Stimulated activated CD4-positive, alpha-beta T cell treated with anti-CD3 and anti-CD28 coated beads, Interleukin-15, amount 100 ng/mL, for 24 hours (primary cell): ENCODE data around the gene TPSD1.
"Not testable (repeated sequence)": the region's sequence is repeated elsewhere in the genome, so short reads cannot be mapped to it uniquely, and the experiment has no call there.

Source experiments
- DNase-seq: peaks from one replicate; pipeline ENCODE4 v3.0.0-alpha.2; 2020

Gene TPSD1

DNA sequence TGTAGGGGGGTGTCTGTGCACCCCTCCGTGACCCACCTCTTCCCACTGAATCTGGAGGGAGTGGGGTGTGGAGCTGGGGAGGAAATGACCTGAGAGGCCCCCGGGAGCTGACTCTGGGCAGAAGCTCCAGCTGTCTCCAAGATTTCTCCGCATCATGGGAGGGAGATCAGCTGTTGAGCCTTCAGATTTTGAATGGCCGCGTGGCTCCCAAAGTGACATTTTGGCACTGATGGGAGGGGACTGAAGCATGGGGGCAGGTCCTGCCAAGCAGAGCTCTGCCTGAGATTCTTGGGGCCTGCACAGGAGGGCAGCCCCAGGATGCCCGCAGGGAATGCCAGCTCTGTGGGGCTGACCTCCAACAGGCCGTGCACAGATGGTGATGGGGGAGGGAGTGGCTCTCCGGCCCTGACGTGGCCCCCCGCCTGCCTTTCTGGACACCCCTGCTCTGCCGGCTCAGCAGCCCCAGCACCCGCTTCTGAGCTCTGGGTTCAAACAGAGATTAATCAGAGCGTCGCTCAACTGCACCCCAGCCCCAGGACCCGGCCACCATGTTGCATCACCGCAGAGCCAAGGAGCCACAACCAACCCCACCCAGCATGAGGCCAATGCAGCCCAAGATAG, 28.2 kb downstream of the TPSD1 start:
- no peak for DNase-seq

DNA sequence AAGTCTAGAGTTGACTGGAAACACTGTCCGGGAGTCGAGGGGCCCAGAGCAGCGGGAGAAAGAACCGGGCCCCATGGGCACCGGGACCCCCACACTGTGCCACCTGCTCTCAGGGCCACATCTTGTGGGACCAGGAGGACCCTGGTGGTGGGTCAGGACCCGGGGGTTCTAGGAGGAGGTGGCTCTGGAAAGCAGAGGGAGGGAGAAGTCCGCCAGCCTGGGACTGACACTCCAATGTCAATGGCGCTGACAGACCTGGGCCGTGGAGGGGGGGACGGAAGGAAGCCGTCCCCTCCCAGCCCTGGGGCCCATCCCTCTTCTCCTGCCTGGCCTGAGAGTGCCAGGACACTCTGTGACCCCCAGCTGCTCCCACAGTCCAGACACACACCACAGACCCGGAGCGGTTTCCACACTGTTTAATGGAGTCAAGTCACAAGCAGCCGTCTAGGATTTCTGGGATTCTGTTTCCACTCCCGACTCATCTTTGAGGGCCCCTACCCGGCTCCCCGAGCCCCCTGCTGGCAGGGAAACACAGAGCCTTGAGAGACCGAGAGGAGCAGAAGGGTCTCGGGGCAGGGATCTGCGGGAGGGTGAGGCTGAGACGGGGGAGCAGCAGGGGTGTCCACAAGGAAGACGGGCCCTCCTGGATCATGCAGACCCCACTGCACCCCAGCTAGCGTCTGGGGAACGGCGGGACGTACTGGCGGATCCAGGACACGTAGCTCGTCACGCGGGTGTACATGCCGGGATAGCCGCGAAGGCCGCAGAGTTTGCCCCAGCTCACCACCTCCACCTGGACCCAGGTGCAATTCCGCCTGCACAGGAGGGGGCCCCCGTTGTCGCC, 30.0 kb downstream of the TPSD1 start:
- no peak for DNase-seq

DNA sequence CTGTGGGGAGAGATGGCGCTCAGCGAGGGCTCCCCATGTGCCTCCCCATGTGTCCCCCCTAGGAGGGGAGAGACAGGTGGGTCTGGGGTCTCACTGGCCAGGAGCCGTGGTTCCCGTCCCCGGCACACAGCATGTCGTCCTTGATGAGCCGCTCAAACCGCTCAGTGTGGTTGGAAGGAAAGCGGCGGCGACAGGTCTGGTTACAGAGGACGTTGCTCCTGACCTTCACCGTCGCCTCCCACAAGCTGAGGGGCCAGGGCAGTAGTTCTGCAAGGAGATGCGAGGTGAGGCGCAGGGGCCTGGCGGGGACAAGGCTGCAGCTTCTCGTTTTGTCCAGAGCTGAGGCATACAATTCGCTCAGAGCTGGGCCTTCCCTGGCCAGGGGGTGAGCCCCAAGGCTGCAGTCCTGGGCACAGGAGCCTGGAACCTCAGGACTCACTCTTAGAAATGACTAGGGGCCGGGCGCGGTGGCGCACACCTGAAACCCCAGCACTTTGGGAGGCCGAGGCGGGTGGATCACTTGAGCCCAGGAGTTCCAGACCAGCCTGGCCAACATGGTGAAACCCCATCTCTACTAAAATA, 30.7 kb downstream of the TPSD1 start:
- no peak for DNase-seq

DNA sequence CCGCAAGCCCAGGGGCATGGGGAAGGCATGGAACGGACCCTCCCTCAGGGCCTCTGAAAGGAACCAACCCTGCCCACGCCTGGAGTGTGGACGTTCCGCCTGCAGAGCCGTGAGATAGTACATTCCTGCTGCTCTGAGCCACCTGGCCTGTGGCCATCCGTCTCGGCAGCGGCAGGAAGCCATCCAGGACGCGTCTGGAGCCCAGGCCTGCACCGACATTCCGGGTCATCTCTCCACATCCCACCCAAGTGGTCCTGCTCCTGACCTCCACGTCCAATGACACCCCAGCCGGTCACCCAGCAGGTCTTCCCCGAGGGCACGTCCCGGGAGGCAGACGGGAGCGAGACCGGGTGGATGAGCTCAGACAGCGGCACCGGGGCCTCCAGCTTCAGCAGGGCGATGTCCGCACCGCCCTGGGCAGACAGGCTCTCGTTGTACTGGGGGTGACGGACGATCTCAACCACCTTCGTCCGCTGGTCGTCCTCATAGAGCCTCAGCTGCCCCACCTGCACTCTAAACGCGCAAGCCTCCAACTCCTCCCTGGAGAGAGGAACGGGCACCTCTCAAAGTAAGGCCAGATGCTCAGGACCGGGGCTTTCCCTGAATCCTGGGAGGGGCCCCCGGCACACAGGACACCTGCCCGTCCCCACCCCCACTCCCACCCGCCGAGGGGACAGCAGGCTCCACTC, 32.3 kb downstream of the TPSD1 start:
- no peak for DNase-seq

DNA sequence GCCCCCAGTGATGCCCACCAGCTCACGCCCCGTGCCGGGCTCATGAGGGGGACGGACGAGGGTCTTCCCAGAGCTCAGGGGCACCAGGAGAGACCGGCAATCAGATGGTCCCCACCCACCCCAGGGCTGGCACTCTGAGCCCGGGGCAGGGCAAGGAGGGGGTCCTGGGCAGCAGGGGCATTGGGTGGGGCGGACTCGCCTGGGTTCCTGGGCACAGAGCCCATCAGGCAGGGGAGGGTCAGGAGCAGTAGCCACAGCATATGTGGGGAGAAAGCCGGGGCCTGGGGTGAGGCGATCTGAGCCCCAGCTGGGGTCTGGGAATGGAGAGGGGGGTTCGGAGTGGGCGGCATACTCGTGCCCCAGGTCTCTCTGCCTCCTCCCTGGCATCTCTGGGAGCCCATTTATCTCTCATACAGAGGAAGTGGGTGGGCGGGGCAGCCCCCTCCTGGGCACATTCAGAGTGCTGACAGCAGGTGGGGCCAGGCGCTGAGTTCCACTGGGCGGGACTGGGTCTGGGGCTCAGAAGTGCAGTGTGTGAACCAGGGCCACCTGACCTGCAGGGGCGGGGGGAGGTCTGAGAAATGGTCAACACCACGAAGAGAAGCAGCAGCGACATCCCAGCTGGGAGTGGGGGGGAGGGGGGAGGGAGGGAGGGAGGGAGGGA, 33.1 kb downstream of the TPSD1 start:
- DNase-seq: peak; percentile 27

DNA sequence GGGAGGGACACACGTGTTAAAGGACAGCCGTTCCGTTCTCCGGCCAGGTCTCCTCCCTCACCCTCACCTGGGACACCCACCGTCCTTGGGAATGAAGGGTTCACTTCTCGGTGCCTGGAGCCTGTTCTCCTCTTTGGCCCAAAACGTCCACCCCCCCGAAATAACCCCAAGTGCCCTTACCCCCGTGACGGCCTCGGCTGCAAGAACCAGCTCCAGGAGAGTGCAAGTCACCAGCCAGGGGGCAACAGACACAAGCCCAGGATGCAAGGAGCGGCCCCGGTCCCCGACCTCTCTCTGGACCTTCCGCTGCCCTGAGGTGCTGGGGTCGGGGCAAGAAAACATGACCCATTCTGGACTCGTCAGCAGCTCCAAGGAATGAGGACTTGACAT, 33.6 kb downstream of the TPSD1 start:
- no peak for DNase-seq

DNA sequence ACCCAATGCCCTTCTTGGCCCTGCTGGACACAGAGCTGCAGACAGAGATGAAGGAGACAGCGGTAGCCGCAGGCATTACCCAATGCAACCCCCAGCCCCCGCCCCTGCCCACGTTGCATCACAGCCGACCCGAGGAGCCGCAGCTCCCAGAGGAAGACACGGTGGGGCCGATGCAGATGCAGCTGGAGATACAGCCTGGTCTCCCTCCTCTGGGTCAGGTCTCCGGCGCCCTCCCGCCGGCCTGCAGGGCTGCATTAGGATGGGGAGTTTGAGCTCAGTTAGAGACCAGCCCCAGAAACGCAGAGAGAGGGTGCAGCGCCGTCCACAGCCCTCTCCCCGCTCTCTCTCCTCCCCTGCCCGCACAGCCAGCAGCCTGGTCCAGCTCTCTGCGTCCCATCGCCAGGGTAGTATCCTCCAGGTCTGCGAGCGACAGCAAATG, 34.2 kb downstream of the TPSD1 start:
- DNase-seq: no peak

DNA sequence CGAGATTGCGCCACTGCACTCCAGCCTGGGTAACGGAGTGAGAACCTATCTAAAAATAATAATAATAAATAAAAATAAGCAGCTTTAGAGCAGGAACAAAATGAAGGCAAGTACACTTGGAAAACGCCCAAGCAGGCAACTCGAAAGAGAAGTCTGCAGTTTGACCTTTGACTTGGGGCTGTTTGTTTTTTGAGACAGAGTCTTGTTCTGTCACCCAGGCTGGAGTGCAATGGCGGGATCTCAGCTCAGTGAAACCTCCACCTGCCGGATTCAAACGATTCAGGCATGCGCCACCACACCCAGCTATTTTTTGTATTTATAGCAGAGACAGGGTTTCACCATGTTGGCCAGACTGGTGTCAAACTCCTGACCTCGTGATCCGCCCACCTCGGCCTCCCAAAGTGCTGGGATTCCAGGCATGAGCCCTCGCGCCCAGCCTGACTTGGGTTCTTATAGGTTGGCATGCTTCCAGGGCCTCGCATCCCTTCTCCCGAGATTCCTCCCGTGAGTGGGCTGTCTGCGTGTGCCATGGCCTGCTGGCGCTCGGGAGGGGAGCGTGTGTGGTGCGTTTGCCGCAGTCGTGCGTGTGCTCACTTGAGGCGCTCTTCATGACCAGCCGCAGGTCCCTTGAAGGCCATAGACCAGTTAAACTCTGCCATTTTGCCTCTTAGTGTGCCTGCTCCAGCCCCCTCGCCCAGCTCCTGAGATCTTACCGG, 35.1 kb downstream of the TPSD1 start:
- no peak for DNase-seq

DNA sequence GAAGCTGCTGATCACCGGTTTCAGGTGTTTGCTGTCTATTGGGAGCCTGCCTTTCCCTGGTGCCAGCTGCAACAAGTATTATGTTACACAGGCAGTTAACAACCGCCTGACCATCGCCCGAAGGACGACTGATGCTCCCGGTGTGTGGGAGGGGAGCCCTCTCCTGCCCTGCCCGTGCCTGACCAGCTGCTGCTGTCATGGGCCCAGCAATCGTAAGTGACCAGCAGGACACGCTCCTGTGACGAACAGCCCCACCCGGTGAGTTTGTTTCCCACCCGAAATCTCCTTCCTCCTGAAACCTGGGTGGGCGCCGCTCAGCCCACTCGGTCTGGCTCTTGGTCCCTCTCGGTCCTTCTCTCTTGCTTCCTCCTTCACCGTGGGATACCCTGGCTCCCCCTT, 35.7 kb downstream of the TPSD1 start:
- DNase-seq: no peak

DNA sequence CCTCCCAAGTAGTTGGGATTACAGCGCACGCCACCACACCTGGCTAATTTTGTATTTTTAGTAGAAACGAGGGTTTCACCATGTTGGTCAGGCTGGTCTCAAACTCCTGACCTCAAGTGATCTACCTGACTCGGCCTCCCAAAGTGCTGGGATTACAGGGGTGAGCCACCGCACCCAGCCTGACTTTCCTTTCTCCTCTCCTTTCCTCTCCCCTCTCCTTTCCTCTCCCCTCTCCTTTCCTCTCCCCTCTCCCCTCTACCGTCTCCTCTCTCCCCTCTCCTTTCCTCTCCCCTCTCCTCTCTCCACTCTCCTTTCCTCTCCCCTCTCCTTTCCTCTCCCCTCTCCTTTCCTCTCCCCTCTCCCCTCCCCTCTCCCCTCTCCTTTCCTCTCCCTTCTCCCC, 36.3 kb downstream of the TPSD1 start:
- not testable (repeated sequence) for DNase-seq

DNA sequence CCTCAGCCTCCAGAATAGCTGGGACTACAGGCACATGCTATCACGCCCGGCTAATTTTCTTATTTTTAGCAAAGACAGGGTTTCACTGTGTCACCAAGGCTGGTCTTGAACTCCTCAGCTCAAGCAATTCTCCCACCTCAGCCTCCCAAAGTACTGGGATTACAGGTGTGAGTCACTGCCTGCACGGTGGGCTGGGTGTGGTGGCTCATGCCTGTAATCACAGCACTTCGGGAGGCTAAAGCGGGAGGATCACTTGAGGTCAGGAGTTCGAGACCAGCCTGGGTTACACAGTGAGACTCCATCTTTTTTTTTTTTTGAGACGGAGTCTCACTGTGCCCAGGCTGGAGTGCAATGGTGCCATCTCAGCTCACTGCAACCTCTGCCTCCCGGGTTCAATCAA, 36.9 kb downstream of the TPSD1 start:
- DNase-seq: not testable (repeated sequence)

DNA sequence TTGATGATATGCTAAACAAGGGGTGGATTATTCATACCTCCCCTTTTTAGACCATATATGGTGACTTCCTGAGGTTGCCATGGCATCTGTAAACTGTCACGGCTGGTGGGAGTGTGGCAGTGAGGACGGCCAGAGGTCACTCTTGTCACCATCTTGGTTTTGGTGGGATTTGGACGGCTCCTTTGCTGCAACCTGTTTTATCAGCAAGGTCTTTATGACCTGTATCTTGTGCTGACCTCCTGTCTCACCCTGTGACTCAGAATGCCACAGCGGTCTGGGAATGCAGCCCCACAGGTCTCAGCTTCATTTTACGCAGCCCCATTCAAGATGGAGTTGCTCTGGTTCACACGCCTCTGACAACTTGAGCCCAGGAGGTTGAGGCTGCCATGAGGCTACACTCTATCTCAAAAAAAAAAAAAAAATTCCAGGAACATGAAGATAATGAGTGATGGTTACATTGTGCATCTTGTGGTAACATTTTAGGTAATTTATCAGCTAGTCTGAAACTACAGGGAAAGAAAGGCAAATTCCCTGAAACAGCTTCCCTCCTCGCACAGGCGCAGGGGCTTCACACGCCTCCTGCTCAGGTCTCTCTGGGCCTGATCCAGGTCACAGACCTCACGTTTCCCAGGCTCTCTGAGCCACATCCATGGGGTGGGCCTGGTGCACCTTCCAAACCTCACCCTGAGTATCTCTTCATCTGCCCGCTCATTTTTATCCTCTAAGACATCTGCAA, 38.2 kb downstream of the TPSD1 start:
- no peak for DNase-seq

DNA sequence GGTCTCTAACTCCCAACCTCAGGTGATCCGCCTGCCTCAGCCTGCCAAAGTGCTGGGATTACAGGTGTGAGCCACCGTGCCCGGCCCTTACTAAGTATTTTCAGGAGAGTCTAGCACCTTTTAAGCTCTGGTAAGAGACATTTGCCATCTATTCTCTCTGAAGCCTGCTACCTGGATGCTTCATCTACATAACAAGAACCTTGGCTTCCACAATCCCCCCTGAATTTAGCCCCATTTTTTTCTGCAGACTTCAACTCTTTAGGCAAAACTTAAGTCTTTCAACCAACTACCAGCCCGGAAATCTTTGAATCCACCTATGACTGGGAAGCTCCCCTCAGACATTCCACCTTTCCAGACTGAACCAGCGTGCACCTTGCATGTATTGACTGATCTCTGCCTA, 39.6 kb downstream of the TPSD1 start:
- no peak for DNase-seq

DNA sequence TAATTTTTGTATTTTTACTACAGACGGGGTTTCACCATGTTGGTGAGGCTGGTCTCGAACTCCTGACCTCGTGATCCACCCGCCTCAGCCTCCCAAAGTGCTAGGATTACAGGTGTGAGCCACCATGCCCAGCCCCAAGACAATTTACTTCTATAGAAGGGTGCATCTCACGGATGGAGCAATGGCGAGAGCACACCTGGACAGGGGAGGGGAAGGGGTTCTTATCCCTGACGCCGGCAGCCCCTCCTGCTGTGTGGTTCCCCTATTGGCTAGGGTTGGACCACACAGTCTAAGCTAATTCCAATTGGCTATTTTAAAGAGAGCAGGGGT, 40.8 kb downstream of the TPSD1 start:
- DNase-seq: not testable (repeated sequence)

DNA sequence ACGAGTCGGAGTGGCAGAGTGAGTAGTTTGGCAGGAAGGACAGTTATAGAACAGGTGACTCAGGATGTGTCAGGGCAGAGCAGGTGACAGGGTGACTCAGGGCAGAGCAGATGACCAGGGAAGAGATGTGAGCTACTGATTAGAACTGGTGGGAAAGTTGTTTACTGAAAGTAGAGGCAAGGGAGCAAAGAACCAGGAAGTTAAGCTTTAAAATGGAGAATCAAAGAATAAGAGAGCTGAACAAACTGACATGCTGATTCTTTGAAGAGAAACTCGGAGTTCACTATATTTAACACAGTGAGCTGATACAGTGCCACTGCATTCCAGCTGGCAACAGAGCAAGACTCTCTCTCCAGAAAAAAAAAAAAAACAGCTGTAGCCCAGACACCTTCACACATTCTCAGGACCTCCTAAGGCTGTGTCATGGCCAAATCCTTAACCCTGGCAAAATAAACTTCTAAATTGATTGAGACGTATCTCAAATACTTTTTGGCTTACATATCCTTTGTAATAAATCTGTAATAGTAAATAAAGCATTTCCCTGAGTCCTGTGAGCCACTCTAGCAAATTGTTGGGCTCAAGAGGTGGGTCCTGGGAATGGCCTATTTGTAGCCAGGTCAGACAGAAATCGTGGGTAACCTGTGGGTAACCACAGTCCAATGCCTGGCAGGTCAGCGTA, 41.3 kb downstream of the TPSD1 start:
- peak; percentile 26 for DNase-seq

DNA sequence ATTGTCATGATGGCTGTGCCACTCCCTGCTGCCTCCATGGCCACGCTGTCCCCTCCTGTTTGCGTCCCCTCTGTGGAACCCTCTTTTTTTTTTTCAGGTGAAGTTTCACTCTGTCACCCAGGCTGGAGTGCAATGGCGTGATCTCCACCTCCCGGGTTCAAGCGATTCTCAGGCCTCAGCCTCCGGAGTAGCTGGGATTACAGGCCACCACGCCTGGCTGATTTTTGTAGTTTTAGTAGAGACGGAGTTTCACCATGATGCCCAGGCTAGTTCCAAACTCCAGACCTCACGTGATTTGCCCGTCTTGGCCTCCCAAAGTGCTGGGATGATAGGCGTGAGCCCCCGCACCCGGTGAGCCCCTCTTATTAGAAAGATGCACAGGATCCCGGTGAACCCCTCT, 42.5 kb downstream of the TPSD1 start:
- DNase-seq: no peak

DNA sequence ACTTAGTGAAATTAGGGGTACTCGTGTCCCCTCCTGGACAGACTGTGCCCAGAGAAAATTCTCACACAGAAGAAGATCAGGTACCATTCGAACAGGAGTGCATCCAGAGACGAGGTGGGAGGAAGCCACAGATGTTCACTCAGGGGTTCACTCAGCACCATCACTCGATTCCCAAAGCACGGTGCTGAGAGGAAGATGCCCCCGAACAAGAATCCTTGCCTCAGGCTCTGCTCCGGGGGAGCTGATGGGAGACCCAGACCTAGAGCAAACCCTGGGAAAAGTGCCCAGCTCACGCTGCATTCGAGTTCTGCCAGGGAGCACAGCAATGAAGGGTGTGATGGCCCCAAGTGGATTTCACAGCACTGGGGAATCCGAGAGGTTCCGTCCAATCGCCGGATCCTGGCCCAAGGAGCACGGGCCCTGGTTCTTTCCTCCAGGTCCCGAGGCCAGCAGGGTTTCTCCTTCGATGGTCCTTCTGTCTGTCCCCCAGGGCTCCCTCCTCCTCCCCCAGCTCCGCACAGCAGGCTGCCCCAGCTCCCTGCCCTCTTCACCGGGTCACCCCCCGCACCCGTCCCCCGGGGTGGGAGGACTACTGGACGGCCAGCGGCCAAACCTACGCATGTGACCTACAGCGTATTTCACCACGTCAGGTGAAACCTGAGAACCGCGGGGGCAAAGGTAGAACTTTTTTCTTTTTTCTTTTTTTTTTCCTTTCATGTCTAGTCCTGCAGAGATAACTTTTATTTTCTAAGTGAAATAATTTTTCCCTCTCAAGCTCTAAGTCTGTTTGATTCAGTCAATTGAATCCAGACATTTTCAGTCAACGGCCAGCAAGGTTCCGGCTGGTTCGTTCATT, 43.4 kb downstream of the TPSD1 start:
- no peak for DNase-seq

DNA sequence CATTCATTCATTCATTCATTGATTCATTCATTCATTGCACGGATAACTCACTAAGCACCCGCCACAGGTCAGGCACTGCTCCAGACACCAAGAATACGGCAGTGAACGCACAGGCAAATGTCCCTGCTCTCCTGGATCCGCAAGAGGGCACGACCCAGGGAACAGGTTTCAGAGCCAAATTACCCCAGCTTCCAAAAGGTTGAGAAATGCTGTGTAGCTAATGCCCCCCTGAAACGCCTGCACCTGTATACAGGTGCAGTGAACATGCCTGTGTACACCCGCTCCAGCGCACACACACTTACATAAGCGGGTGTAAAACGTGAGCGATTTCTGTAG, 44.0 kb downstream of the TPSD1 start:
- no peak for DNase-seq

DNA sequence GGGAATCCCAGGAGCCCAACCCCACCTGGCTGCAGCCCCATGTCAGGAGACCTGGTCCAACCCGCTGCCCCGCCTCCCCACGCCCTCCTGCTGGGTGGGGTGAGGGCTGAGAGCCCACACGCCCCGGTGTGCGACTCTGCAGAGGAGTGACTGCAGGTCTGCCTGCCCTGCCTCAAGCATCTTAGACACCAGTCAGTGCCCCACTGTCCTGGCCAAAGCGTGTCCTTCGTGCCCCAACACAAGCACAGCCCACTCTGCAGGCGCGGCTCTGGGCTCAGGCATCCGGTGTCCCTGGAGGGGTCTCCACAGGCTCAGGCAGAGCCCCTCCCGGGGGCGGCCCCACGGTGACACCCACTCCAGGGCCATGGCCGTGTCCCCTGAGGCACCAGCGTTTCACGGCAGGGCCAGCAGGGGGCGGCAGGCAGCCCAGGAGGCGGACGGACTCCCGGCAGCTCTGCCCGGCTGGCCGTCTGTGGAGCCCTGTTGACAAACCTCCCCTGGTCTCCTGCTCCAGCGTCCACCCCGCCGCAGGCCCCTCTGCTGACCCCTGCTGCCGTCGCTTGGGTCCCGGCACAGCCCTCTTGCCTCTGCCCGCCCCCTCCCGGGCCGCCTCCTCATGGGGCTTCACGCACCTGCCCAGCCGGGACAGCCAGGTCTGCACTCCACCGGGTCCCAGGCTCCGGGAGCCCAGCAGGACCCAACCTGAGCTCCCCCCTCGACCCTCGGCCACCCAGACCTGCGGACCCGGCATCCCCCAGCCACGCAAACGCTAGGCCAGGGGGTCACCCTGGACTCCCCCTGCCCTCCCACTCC, 45.0 kb downstream of the TPSD1 start:
- peak; percentile 84 for DNase-seq
